Coronary artery (tissue), 2 donors: ENCODE data around the gene WASF2.
A peak's percentile ranks its signal among the peaks of the same experiment; 100 is the strongest.
"Not testable (repeated sequence)": the region's sequence is repeated elsewhere in the genome, so short reads cannot be mapped to it uniquely, and the experiment has no call there.

Experiments
- DNase-seq: peaks from one replicate; pipeline ENCODE4 v3.0.0-alpha.2; 2017; ENCODE audit warnings: low spot score
- H3K27ac ChIP-seq, 2 donors: fragments of 200-600 bp; sonication (generic); one replicate each; pipeline ENCODE4 v1.5.1; 2016 to 2019
- H3K4me3 ChIP-seq: fragments of 200-600 bp; sonication (generic); 2 replicates; pipeline ENCODE4 v1.5.1; 2016; ENCODE audit warnings: mild to moderate bottlenecking, moderate library complexity
- CTCF ChIP-seq: fragments of 200-600 bp; sonication (generic); IDR thresholded peaks from one replicate; pipeline ENCODE4 v1.5.1; 2019; ENCODE audit warnings: antibody characterized with exemption

Gene WASF2

GRCh38 chr1:27489973-27490741 lies at the start of gene WASF2:
TSS of gene WASF2 (minus strand) at chr1:27490167. CDS start at chr1:27428890, 61,277 bp downstream.
- H3K27ac ChIP-seq = peak within 1 kb of the TSS; percentile 98 to 100
- DNase-seq = peak; percentile 98
- no peak for TF ChIP-seq CTCF
- peak within 1 kb of the TSS; percentile 100 for H3K4me3 ChIP-seq

- TF ChIP-seq CTCF = no peak
- Histone ChIP-seq H3K27ac (peak overlapping the region in 1 of 2 donors; percentile 31), H3K4me3 (no peak overlapping the region)
- no peak for DNase-seq
These were observed 48.8 kb upstream of the WASF2 start for GRCh38 chr1:27538793-27539192.

GRCh38 chr1:27538305-27538676 lies 48.3 kb upstream of the WASF2 start:
- H3K4me3 ChIP-seq, DNase-seq: not testable (repeated sequence)
- H3K27ac ChIP-seq = peak overlapping the region in 1 of 2 donors; percentile 71

- TF ChIP-seq CTCF = no peak
- DNase-seq = peak; percentile 87
- Histone ChIP-seq H3K4me3 (peak overlapping the region; percentile 1), H3K27ac (peak overlapping the region; percentile 38 to 71)
These were observed 46.8 kb upstream of the WASF2 start for GRCh38 chr1:27536767-27537166.

GRCh38 chr1:27536010-27536757 lies 46.2 kb upstream of the WASF2 start:
- Histone ChIP-seq H3K4me3 (peak overlapping the region; percentile 1), H3K27ac (peak overlapping the region; percentile 3 to 71)
- TF ChIP-seq CTCF = no peak
- DNase-seq = no peak

- H3K27ac ChIP-seq = peak overlapping the region; percentile 3 to 71
These were observed 45.4 kb upstream of the WASF2 start for GRCh38 chr1:27535386-27535785.

More at GRCh38 chr1:27535386-27535785, 45.4 kb upstream of the WASF2 start:
- H3K4me3 ChIP-seq = no peak overlapping the region
- DNase-seq = no peak
- TF ChIP-seq CTCF = no peak
